ENCODE results near the gene SULT1A3.
"Not testable (repeated sequence)": the region's sequence is repeated elsewhere in the genome, so short reads cannot be mapped to it uniquely, and the experiment has no call there.

SULT1A3 gene

GRCh38 chr16:30199049-30199448 is at the start of gene SULT1A3:
Gene SULT1A3 (plus strand): TSS chr16:30199255. CDS start chr16:30200729, 1,474 bp downstream.
- DNase-seq (ENCODE audit: low spot score): not testable (repeated sequence)

DNA sequence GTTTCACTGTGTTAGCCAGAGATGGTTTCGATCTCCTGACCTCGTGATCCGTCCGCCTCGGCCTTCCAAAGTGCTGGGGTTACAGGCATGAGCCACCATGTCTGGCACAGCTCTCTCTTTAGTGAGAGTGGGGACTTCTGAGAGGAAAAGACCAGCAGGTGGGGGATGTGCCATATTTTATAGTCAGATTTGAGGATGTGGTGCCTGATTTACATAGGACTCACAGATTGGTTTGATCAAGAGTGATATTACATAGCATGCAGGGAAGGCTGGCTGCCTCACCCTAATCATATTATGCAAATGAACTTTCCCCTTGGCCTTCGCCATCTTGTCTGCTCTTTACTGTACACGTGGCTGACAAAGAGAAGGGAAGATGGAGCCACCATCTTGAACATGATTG is 48.0 kb upstream of the SULT1A3 start:
- DNase-seq (ENCODE audit: low spot score): no peak

DNA sequence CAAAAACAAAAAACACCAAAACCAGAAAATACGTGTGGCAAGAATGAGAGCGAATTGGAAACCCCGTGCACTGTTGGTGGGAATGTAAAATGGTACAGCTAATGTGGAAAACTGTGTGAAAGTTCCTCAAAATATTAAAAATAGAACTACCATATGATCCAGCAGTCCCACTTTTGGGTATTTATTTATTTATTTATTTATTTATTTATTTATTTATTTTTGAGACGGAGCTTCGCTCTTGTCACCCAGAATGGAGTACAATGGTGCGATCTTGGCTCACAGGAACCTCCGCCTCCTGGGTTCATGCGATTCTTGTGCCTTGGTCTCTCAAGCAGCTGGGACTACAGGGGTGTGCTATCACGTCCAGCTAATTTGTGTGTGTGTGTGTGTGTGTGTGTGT is 46.5 kb upstream of the SULT1A3 start:
- no peak for DNase-seq (ENCODE audit: low spot score)

- DNase-seq (ENCODE audit: low spot score): no peak
These were observed 43.9 kb upstream of the SULT1A3 start for GRCh38 chr16:30155188-30155587.

GRCh38 chr16:30157214-30157613 is 41.8 kb upstream of the SULT1A3 start:
- DNase-seq (ENCODE audit: low spot score): no peak

GRCh38 chr16:30163538-30163937 is 35.5 kb upstream of the SULT1A3 start:
- no peak for DNase-seq (ENCODE audit: low spot score)

DNA sequence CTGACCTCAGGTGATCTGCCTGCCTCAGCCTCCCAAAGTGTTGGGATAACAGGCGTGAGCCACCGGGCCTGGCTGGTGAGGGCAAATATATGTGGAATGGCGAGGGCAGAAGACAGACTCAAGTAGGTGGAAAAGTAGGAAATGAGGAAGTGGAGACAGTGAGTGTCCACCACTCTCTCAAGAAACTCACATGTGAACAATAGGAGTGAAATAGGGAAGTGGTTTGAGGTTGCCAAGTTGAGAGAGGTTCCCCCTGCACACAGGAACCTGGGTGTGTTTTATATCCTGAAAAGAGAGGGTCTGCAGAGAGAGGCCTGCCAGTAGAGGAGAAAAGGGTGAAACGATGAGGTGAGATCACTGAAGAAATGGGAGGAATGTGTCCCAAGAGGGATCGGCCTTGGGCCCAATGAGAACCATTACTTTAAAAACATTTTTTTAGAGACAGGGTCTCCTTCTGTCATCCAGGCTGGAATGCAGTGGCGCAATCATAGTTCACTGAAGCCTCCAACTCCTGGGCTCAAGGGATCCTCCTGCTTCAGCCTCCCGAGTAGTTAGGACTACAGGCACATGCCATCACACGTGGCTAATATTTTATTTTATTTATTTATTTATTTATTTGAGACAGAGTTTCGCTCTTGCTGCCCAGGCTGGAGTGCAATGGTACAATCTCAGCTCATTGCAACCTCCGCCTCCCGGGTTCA is 32.7 kb upstream of the SULT1A3 start:
- peak; percentile 74 for DNase-seq (ENCODE audit: low spot score)

DNA sequence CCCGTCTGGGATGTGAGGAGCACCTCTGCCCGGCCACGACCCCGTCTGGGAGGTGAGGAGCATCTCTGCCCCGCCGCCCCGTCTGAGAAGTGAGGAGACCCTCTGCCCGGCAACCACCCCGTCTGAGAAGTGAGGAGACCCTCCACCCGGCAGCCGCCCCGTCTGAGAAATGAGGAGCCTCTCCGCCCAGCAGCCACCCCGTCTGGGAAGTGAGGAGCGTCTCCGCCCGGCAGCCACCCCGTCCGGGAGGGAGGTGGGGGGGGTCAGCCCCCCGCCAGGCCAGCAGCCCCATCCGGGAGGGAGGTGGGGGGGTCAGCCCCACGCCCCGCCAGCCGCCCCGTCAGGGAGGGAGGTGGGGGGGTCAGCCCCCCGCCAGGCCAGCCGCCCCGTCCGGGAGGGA is 30.3 kb upstream of the SULT1A3 start:
- not testable (repeated sequence) for DNase-seq (ENCODE audit: low spot score)

DNA sequence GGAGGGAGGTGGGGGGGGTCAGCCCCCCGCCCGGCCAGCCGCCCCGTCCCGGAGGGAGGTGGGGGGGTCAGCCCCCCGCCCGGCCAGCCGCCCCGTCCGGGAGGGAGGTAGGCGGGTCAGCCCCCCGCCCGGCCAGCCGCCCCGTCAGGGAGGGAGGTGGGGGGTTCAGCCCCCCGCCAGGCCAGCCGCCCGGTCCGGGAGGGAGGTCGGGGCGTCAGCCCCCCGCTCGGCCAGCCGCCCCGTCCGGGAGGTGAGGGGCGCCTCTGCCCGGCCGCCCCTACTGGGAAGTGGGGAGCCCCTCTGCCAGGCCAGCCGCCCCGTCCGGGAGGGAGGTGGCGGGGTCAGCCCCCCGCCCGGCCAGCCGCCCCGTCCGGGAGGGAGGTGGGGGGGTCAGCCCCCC is 29.6 kb upstream of the SULT1A3 start:
- not testable (repeated sequence) for DNase-seq (ENCODE audit: low spot score)

- DNase-seq (ENCODE audit: low spot score): not testable (repeated sequence)
These were observed 28.9 kb upstream of the SULT1A3 start for GRCh38 chr16:30170145-30170544.

DNA sequence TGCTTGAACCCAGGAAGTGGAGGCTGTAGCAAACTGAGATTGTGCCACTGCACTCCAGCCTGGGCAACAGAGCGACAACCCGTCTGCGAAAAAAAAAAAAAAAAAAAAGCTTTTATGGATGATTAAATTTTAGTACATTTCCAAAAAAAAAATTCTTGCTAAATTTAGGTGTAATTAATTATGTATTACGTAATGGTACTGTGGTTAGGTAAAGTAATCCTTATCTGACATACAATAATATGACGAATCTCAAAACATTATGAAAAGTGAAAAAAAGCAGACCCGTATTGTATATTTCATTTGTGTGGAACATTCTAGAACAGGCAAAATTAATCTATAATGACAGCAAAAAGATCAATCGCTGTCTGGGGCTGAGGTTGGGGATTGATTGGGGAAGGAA is 26.0 kb upstream of the SULT1A3 start:
- no peak for DNase-seq (ENCODE audit: low spot score)

GRCh38 chr16:30176876-30177275 is 22.2 kb upstream of the SULT1A3 start:
- DNase-seq (ENCODE audit: low spot score): not testable (repeated sequence)

DNA sequence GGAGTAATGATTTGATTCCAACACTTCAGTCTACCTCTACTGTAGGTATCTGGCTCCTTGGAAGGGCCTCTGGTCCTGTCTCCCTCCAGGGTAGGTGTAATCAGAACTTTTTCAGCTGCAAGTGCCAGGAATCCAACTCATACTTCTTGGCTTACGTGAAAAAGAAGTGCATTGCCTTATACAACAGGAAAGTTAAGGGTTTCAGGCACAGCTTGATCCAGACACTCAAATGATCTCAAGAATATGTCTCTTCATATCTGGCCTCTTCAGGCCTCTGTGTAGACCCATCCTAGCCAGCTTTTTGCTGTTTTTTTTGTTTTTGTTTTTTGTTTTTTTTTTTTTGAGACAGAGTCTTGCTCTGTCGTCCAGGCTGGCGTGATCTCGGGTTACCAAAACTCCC is 19.9 kb upstream of the SULT1A3 start:
- DNase-seq (ENCODE audit: low spot score): no peak

- no peak for DNase-seq (ENCODE audit: low spot score)
These were observed 19.1 kb upstream of the SULT1A3 start for GRCh38 chr16:30179931-30180330.

DNA sequence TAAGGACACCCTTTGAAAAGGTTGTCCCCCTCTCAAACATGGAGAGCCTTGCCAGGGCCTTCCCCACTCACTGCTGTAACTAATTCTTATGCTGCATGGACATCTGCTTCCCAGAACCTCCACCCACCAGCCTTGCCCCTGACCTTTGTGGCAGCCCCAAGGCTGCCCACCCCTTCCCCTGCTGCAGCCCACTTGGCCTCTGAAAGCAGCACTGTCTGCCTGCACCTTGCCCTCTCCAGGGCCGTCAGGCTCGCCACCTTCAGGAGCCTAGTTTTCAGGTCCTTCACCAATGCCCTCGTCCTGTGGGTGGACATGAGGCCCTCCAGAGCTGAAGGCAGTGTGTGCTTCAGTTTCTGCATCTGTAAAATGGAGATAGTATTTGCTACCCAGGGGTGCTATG is 18.3 kb upstream of the SULT1A3 start:
- DNase-seq (ENCODE audit: low spot score): no peak

- DNase-seq (ENCODE audit: low spot score): peak; percentile 68
These were observed 15.6 kb upstream of the SULT1A3 start, which contains the start of gene CORO1A for GRCh38 chr16:30183233-30184095. Gene CORO1A (plus strand): TSS chr16:30183602. CDS start chr16:30185210, 1,608 bp downstream.

GRCh38 chr16:30184096-30184890 is 14.8 kb upstream of the SULT1A3 start:
- DNase-seq (ENCODE audit: low spot score): no peak

GRCh38 chr16:30184891-30185682 is 14.0 kb upstream of the SULT1A3 start:
- DNase-seq (ENCODE audit: low spot score): no peak

- DNase-seq (ENCODE audit: low spot score): peak; percentile 59
These were observed 13.2 kb upstream of the SULT1A3 start for GRCh38 chr16:30185683-30186421.

DNA sequence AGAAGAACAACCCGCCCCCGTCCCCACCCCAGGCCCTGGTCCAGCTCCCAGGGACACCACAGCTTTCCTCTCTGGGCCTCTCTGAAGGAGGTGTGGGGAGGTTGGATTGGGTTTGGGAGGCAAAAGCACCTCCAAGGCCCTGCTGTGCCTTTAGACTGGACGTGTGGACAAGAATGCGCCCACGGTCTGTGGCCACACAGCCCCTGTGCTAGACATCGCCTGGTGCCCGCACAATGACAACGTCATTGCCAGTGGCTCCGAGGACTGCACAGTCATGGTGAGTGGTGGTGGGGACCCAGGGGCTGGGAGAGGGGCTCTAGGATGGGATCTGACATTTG is 12.6 kb upstream of the SULT1A3 start:
- no peak for DNase-seq (ENCODE audit: low spot score)

Measured in pons (tissue), 1 donor.